ENCODE measurements around the gene RSRC1.
"Not testable (repeated sequence)": the region's sequence is repeated elsewhere in the genome, so short reads cannot be mapped to it uniquely, and the experiment has no call there.

RSRC1 gene

DNA sequence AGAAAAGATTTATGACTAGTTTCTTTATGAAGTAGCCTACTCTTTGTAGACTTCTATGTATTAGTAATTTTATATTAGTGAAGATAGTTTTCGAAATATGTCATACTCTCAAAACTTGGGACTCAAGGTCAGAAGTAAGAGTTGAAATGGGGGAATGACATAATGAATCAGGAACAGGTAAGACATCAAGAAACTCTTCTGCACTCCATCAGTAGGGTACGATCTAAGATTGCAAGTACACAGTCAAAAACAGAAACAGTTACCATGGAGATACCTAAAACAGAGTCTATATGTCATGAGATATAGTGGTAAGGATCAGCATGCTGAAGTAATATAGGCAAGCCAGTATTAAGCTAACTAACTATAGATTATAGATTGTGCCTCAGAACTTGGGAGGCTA lies 274.1 kb downstream of the RSRC1 start:
- FAIRE-seq: no peak

DNA sequence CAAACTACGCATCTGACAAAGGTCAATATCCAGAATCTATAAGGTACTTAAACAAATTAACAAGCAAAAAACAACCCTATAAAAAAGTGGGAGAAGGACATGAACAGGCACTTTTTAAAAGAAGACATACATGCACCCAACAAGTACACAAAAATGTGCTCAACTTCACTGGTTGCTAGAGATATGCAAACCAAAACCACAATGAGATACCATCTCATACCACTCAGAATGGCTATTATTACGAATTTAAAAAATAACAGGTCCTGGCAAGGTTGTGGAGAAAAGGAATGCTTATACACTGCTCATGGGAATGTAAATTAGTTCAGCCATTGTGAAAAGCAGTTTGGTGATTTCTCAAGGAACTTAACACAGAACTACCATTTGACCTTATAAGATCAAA lies 285.5 kb downstream of the RSRC1 start:
- FAIRE-seq (no peak), DNase-seq (ENCODE audit: low spot score) (no peak)

More for the DNA sequence above, 274.1 kb downstream of the RSRC1 start:
- no peak for DNase-seq (ENCODE audit: low spot score)

DNA sequence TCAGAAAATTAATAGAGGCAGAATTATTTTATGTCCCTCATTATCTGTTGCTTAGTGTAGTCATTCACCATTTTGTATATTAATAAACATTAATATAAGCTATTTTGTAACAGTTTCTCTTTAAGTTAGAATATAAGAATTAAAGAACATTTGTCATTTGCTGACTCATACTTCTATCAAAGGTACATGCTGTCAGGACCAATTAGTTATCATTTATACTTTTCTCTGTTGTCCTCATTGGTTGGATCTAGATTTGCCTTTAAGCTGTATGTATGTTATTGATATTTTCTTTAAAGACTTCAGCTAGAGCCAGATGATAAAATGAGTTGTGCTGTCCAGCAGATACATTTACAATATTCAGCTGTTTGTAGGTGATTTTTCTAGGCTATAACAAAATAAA lies 292.7 kb downstream of the RSRC1 start:
- DNase-seq (ENCODE audit: low spot score) (no peak), FAIRE-seq (peak; percentile 25)

DNA sequence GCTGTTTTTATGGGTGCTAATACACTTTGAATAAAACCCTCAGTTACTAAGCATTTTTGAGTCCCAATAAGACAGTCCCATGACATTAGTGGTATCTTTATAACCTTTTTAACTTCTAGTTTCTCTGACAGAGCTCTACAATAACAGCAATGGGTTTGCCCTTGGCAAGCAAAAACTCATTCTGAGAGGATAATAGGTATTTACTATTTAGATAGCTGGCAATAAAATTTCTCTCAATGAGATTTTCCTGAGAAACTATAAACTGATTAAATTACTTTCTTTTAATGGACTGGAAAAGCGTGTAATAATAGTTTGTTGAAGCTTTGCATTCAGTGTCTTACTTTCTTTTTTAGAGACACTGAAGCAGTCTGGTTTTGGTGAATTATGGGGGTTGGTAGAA lies 293.1 kb downstream of the RSRC1 start:
- FAIRE-seq: no peak
- DNase-seq (ENCODE audit: low spot score): no peak

DNA sequence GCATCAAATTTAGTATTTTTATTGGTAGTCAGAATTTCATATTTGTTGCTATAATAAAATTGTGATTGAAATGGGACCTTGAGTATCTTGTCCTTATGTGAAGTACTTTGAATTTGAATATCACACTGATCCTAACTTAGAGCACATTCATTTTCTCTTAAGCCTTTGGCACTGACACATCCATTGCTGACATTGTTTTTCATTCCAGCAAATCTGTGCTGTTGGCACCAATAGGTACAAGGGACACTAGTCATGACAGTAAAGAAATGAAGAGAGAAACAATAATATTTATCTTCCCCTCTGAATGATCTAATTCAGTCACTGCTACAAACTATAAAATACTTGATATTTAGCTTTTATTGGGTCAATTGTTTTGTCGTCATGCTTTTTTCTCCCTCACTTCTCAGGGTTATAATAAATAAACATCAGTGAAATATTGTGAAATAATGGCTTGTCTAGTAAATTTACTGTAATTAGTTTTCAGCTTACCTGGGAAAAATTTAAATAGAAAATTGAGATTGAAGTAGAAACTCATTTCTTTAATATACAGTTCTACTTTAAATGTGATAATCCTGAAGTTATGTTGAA lies 294.3 kb downstream of the RSRC1 start:
- FAIRE-seq: no peak

DNA sequence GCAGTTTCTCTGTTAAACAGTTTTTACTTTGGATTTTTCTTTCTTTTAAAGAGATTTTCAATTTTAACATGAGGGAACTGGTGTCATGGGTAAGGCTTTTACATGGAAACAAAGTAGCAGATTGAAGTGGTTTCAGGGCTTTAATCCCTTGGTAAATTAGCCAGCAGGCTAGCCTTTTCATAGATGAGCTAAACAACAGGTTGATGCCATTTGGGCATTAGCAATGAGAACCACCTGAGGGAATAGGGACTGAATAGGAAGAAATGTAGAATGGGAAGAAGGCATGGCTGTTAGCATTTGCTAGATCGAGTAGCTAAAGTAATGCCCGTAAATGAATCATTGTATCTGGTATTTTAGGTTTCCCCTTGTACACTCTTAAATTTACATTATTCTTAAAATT lies 295.6 kb downstream of the RSRC1 start:
- FAIRE-seq (no peak), DNase-seq (ENCODE audit: low spot score) (no peak)

More for the DNA sequence above, 294.3 kb downstream of the RSRC1 start:
- no peak for DNase-seq (ENCODE audit: low spot score)

DNA sequence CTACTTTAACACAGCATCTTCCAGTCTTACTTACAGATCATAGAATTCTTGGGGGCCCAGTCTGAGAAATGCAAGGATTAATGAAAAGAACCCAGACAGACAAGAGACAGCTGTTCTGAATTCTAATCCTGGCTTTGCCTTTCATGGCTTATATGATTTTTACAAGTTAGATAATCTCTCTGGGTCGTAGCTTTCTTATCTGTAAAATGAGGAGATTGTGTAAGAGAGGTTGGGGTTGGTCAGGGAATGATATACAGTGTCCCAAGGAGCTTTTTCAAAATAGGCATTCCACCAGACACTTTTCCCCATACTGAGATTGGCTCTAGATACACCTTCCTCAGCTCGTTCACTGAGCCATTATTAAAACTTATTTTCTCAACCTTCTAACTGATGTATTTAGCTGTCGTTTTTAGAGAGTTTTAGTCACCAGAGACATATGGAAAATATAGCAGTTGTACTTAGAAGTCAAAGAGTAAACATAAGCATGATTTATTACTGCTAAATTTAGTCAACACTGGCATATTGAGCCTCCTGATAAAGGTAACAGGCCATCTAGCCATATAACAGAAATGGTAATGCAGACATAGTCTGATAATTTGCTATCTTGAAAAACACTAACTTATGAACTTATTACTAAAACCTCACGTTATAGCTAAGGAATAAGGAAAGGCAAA lies 298.1 kb downstream of the RSRC1 start:
- DNase-seq (ENCODE audit: low spot score) (no peak), FAIRE-seq (no peak)

DNA sequence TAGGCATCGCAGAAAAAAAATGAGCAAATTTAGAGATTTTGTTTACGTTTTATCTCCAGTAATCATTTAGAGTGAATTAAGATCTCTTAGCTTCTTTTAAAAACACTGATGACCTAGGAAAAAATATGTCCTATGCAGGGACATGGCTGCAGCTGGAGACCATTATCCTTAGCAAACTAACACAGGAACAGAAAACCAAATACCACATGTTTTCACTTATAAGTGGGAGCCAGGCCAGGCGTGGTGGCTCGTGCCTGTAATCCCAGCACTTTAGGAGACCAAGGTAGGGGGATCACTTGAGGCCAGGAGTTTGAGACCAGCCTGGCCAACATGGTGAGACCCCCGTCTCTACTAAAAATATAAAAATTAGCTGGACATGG lies 298.6 kb downstream of the RSRC1 start:
- not testable (repeated sequence) for FAIRE-seq; DNase-seq (ENCODE audit: low spot score)

DNA sequence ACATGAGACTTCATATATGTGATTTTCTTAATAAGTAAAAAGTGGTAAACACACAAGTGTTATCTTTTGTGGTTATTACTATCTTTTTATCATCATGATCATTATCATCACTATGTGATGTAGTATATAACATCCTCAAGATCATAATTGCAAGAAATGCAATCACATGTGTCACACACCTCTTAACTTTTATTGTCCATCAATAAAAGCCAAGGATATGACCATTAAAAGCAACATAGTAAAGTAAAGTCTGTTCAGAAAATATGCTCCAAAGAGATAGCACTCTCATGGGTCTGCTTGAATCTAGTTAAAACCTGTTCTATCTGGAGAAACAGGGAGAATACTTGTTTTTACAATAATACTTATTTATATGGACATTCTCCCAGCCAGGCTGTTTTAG lies 308.1 kb downstream of the RSRC1 start:
- no peak for DNase-seq (ENCODE audit: low spot score)
- FAIRE-seq: no peak

DNA sequence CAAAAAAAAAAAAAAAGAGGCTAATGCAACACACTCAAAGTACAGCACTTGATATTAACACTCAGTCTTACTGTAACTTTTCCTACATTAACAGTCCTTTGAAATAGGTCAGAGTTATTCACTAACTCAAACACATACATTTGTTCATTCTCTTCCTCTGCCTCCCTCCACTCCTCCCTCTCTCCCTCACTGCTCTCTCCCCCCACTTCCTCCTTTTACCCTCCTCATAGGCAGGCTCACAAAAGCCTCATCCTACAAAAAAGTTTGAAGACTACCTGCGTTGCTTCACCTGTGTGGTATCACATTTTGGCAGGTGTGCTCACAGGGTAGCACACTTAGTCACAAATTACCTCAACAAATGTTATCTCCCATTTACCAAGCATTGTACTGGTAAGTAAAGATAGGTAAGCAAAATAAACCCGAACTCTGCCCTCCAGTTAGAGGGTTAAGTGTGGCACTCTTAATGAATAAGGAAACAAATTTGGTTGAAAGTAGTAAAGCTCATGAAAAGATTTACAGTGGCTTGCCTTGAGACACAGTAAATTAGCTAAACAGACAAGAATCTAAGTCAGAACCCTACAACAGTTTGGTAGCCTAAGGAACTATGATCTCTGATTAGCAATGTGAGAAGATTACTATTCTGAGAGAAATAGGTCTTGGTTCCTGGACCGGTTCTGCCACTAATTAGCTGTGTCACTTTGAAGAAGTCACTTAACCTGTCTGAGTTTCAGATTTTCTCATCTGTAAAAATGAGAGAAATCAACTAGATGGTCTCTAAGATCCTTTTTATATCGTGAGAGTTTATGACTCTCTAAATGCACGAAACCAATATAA lies 310.1 kb downstream of the RSRC1 start:
- DNase-seq (ENCODE audit: low spot score): no peak
- no peak for FAIRE-seq

DNA sequence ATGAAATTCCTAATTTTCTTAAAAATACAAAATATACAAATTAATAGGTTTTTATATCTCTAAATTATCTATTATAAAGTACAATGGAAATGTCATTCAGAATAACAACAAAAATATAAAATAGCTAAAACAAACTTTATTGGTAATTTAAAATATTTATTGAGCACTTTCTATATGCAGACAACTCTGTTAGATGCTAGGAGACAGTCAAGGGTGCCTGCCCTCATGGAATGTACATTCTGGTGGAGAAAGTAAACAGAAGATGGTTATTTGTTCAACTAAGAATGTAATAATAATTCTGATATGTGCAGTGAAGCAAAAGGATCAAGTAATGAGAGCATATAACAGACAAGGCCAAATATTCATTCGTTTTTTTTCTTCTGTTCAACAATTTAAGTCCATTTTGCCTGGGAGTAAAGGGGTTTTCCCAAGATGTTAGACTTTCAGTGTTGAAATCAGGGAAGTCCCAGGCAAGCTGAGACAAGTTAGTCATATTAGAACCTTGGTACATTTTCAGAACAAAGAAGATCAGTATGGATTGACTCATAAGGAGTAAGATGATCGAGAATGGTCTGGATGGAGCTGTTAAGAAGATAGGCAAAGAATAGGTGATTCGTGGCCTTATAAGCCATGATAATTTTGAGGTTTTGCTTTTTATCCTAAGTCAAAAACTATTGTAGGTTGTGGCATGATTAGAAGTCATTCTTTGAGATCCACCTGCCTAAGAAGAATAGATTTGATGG lies 310.9 kb downstream of the RSRC1 start:
- peak; percentile 45 for FAIRE-seq
- peak; percentile 73 for DNase-seq (ENCODE audit: low spot score)

DNA sequence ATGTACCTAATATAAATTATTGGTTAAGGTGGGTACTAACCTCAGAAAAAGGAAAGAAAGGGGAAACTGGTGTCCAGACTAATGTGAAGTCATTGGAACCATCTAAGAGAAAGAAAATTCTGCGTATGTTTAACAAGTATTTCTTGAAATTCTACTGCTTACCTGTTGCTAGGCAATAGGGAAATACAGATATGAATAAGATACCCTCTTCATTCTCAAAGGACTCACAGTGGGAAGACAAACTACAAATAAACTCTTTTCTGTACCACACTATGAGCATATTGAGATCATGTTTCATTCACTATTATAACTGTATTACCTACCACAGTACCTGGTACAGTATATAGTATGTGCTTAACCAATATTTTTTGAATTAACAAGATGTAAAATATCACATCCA lies 320.6 kb downstream of the RSRC1 start:
- peak; percentile 50 for DNase-seq (ENCODE audit: low spot score)
- no peak for FAIRE-seq

DNA sequence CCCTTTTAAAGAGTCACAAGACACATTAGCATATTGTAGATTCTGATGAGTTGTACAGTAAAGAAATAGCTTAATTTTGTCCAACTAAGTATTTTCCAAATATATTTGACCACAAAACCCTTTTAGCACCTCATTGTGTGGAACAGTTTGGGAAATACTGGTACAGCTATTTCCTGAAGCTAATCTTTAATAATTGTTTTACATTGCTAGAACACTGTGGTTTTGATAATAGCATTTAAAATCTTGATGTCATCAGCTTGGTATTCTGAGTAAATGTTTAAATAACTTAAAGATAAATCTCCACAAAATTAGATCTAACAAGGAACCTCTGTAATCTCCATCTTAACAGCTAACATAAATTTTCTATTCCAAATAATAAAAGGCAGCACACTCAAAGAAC lies 321.1 kb downstream of the RSRC1 start:
- FAIRE-seq (peak; percentile 95), DNase-seq (ENCODE audit: low spot score) (peak; percentile 54)

DNA sequence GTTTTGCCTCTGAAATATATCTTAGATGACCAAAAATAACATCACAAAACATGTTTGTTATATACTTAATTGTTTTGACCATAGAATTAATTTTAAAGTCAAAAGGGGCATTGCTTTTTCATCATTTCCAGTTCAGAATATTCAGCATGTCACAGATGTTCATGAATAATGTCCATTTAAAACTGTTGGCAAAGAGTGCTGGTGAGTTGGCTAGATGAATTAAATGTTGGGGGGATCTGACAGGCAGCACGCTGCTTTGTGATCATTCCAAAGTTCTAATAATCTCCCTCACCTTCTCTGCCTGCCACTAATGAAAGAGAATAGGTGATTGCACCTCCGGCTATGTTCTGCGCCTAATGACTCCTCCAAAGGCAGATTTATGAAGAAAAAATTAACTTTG lies 321.9 kb downstream of the RSRC1 start:
- DNase-seq (ENCODE audit: low spot score) (no peak), FAIRE-seq (no peak)

DNA sequence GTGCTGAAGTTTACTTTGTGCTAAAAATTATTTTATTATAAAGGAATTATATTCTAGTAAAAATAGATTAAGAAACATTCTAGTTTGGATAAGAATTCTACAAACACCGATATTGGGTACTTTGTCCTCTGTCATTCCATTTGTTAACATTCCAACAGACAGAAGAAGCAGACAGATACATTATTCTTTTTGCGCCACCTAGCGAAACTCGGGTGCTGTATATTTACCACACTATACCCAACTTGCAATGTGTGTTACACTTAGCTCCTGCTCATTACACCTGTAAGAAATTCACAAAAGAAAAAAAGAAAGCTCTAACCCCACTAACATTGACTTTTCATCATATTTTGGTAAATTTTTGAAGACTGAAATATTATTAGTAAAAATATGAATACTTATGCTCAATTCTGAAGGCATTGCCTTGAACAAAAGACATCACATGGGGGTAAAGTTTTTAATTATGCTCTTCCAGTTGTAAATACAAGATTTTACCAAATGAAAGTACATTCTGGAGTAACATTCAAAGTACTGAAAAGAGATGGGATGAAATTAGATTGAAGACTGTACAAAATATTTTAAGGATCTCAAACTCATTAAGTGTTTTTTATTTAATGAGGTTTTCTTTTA lies 324.6 kb downstream of the RSRC1 start:
- FAIRE-seq (peak; percentile 90), DNase-seq (ENCODE audit: low spot score) (peak; percentile 65)

DNA sequence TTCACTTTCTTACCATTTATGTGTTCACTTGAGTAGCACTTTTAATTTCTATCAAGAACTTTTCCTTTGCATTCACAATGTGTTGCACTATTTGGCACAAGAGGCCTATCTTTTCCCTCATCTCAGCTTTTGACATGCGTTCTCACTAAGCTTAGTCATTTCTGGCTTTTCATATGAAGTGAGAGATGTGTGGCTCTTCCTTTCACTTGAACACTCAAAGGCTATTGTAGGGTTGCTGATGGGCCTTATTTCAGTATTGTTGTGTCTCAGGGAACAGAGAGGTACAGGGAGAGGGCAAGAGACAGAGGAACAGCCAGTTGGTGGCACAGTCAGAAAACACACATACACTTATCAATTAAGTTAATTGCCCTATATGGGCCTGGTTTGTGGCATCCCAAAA lies 333.7 kb downstream of the RSRC1 start:
- FAIRE-seq: no peak
- no peak for DNase-seq (ENCODE audit: low spot score)

DNA sequence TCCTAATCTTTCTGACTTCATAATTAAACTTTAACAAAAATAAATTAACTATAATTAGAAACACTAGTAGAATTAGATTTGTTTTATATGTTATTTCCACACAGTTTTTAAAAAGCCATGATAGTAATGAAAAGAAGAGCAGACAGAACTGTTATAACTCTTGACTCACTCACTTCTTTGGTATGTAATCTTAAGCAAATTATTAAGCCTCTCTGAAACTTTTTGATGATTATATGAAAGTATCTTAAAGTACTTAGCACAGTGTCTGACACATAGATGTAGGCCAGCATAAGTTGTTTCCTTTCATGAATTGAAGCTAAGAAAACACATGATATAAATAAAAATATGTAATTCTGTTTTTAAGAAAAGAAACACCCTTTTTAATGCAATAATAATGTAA lies 337.5 kb downstream of the RSRC1 start:
- FAIRE-seq (peak; percentile 93), DNase-seq (ENCODE audit: low spot score) (peak; percentile 45)

DNA sequence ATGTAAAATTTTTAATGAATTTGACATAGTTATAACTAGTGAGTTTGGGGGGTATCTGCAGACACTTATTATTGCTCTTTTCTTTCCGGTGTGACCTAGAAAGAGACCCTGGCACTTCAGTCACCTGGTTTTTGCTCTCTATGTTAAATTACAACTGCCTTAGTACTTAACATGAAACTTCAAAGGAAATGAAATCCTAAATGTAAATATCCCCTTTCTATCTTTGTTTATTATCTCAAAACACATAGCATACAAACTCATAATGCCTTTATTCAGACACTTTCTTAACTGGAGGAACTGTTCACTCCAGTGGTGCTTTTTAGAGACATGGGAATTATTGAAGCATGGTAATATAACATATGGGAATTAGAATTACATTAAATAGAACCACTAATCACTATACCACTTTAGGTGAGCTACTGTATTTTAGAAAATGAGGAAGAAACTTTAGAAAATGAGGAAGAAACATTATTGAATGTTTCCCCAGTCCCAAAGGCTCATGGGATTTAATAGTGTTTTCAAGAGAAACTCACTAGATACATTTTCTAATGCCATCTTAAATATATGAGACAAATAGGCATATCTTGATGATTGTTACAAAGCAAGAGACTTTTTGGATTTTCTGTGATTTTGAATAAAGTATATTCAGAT lies 341.6 kb downstream of the RSRC1 start:
- DNase-seq (ENCODE audit: low spot score): no peak
- no peak for FAIRE-seq

DNA sequence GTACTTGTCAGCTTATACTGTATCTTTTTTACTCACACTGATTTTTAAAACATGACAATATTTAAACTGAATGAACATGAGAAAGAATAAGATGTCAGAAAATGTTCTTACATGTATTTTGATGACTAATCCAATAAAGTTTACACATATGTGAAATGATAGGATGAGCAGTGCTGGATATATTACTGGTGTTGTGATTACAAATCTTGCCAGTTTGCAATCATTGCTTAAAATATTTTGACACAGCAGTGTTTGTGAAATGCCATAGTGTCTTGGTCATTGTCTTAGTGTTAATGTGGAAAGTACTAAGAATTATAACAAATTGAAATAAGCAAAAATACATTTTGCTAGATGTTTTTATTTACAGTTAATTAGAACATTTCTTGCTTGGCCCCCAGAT lies 342.4 kb downstream of the RSRC1 start:
- no peak for FAIRE-seq
- no peak for DNase-seq (ENCODE audit: low spot score)

DNA sequence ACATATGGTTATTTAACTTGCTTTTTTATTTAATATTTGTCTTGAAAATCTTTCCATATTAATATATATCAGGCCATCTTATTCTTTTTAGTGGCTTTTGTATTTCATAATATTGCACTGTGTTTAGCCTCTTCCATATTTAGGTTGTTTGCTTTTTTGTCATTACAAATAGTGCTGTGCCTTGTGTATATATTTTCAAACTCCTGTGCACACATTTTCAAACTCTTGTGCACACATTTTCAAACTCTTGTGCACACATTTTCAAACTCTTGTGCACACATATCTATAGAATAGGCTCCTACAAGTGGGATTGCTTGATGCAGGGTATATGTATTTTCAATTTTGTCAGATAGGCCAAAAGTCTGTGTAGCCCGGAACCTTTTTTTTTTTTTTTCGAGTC lies 343.1 kb downstream of the RSRC1 start:
- DNase-seq (ENCODE audit: low spot score): no peak
- FAIRE-seq: no peak

DNA sequence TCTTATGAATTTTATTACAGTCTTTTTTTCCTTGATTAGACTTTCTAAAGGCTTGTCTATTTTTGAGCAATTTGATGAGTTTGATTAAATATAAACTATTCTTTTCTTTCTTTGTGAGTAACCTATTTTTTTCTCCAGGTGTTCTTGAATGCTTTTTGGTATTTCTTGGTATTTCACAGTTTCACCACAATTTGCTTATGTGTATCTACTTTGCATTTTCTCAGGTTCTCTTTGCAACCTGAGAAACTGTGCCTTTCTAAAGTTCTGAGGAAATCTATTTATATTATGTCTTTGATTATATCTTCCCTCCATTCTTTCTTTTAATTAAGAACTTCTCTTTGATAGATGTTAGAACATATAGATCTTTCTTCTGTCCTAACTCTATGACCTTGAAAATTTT lies 344.0 kb downstream of the RSRC1 start:
- FAIRE-seq: peak; percentile 10

More for the DNA sequence above, 344.0 kb downstream of the RSRC1 start:
- no peak for DNase-seq (ENCODE audit: low spot score)
